Esophagus squamous epithelium (tissue), 4 donors: ENCODE data around the gene VEZF1.

Experiments used
- POLR2A ChIP-seq, 4 donors: fragments of 450-650 bp; IDR thresholded peaks; one replicate each; pipeline ENCODE4 v1.6.1; 2017; ENCODE audit warnings: antibody characterized with exemption in 4 of 4, mild to moderate bottlenecking in 4 of 4, moderate library complexity in 3 of 4
- TF ChIP-seq, protein P1 (sequence below), 6 experiments: fragments of 450-650 bp in 4 of 6; fragments of 200-600 bp in 2 of 6; sonication (generic) in 2 of 6; IDR thresholded peaks; one replicate each; pipeline ENCODE4 v1.5.1; 2016 to 2019; ENCODE audit warnings: antibody characterized with exemption in 6 of 6, mild to moderate bottlenecking in 4 of 6, moderate library complexity in 4 of 6

DNA sequence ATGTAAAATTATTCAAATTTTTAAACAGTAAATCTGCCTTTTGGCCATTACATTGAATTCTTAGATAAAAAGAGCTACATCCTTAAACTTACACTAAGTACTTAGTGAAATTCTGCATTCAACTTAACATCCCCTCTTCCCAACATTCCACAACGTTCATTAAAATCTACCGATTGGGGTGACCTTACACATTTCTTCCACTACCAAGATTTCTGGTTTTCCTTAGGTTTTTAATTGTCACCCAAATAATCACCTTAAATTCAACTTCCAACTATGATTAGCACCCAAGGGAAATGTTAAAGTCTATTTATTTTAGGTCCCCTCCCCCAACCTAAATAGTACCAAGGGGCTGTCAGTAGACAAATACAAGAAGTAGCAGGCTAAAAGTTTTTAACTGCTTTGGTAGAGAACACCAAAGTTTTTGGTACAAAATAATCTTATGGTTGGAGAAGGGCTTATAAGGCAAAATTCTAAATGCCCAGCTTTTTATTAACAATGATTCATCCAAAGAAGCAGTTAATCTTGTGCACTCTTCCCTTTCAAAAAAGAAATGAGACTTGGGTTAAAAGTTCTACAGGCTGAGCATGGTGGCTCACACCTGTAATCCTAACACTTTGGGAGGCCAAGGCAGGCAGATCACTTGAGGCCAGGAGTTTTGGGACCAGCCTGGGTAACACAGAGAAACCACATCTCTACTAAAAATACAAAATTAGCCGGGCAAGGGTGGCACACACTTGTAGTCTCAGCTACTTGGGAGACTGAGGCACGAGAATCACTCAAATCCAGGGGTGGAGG is 14.3 kb upstream of the VEZF1 start:
- TF ChIP-seq, protein P1, sequence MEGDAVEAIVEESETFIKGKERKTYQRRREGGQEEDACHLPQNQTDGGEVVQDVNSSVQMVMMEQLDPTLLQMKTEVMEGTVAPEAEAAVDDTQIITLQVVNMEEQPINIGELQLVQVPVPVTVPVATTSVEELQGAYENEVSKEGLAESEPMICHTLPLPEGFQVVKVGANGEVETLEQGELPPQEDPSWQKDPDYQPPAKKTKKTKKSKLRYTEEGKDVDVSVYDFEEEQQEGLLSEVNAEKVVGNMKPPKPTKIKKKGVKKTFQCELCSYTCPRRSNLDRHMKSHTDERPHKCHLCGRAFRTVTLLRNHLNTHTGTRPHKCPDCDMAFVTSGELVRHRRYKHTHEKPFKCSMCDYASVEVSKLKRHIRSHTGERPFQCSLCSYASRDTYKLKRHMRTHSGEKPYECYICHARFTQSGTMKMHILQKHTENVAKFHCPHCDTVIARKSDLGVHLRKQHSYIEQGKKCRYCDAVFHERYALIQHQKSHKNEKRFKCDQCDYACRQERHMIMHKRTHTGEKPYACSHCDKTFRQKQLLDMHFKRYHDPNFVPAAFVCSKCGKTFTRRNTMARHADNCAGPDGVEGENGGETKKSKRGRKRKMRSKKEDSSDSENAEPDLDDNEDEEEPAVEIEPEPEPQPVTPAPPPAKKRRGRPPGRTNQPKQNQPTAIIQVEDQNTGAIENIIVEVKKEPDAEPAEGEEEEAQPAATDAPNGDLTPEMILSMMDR (IDR thresholded peaks at IDR 0.05), result peak in 1 of 6 experiments; percentile 4
- no peak for TF ChIP-seq POLR2A (IDR thresholded peaks at IDR 0.05)
